ENCODE data around the gene SLC24A4. TPM values are rescaled to one million over a fixed set of nuclear protein-coding genes. Genes with fewer than 3 reads are reported as not detected.

Gene SLC24A4
- total RNA-seq, 2 donors from 2014 or later, result not detected

- Mint-ChIP-seq H3K4me3 (peak overlapping the region; percentile 1 to 49), H3K27ac (peak overlapping the region; percentile 78), H3K27me3 (ENCODE audit: low read depth) (no peaks in the 10 kb centered on the region), H3K4me1 (ENCODE audit: low read depth) (peaks cover 44% of the 10 kb centered on the region), H3K36me3 (ENCODE audit: insufficient read depth in 2 of 2) (peaks cover 4% of the 10 kb centered on the region in 2 donors), H3K9me3 (peaks cover 0 to 4% of the 10 kb centered on the region in 2 donors)
- DNase-seq (no peak), ATAC-seq (replicated peaks in 1 of 2) (no peak)
Measured at GRCh38 chr14:92517761-92518160, 194.8 kb downstream of the SLC24A4 start.

GRCh38 chr14:92519246-92520101 lies 196.5 kb downstream of the SLC24A4 start:
- Mint-ChIP-seq H3K27ac (peak overlapping the region; percentile 88), H3K4me3 (peak overlapping the region; percentile 13 to 51), H3K27me3 (ENCODE audit: low read depth) (no peaks in the 10 kb centered on the region), H3K36me3 (ENCODE audit: insufficient read depth in 2 of 2) (peaks cover 4% of the 10 kb centered on the region in 2 donors), H3K4me1 (ENCODE audit: low read depth) (peaks cover 44% of the 10 kb centered on the region), H3K9me3 (peaks cover 0 to 4% of the 10 kb centered on the region in 2 donors)
- DNase-seq (no peak), ATAC-seq (replicated peaks in 1 of 2) (peak; percentile 18 to 40)

- H3K9me3 Mint-ChIP-seq, result peaks cover 0 to 4% of the 10 kb centered on the region in 2 donors
- peaks cover 50% of the 10 kb centered on the region for H3K4me1 Mint-ChIP-seq (ENCODE audit: low read depth)
- ATAC-seq (replicated peaks in 1 of 2), result peak; percentile 47 to 56
- no peak for DNase-seq
- H3K4me3 Mint-ChIP-seq, result peak overlapping the region in 1 of 2 donors; percentile 44
- H3K27me3 Mint-ChIP-seq (ENCODE audit: low read depth), result no peaks in the 10 kb centered on the region
- peaks cover 4% of the 10 kb centered on the region in 2 donors for H3K36me3 Mint-ChIP-seq (ENCODE audit: insufficient read depth in 2 of 2)
- H3K27ac Mint-ChIP-seq, result no peak overlapping the region
Measured at GRCh38 chr14:92520102-92521057, 197.4 kb downstream of the SLC24A4 start.

- peaks cover 46% of the 10 kb centered on the region for H3K4me1 Mint-ChIP-seq (ENCODE audit: low read depth)
Measured at GRCh38 chr14:92521058-92521415, 198.1 kb downstream of the SLC24A4 start.

DNA sequence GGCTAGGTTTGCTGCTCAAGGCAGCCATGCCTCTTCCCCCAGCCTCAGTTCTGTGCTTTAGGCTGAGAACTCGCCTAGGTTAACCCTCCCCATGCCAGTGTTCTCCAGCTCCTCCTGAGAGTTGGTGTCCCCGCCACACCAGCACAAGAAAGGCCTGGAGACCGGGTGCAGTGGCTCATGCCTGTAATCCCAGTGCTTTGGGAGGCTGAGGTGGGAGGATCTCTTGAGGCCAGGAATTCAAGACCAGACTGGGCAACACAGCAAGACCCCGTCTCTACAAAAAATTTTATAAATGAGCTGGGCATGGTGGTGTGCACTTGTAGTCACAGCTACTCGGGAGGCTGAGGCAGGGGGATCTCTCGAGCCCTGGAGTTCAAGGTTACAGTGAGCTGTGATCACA lies 200.8 kb downstream of the SLC24A4 start:
- Mint-ChIP-seq H3K36me3 (ENCODE audit: insufficient read depth in 2 of 2) (peaks cover 4% of the 10 kb centered on the region in 2 donors), H3K27ac (no peak overlapping the region), H3K9me3 (peaks cover 0 to 4% of the 10 kb centered on the region in 2 donors), H3K4me3 (no peak overlapping the region), H3K27me3 (ENCODE audit: low read depth) (no peaks in the 10 kb centered on the region), H3K4me1 (ENCODE audit: low read depth) (peaks cover 32% of the 10 kb centered on the region)
- no peak for ATAC-seq (replicated peaks in 1 of 2)
- DNase-seq, result no peak

More at GRCh38 chr14:92521058-92521415, 198.1 kb downstream of the SLC24A4 start:
- H3K27ac Mint-ChIP-seq, result no peak overlapping the region
- peaks cover 4% of the 10 kb centered on the region in 2 donors for H3K36me3 Mint-ChIP-seq (ENCODE audit: insufficient read depth in 2 of 2)
- DNase-seq, result no peak
- H3K4me3 Mint-ChIP-seq, result no peak overlapping the region
- ATAC-seq (replicated peaks in 1 of 2), result no peak
- no peaks in the 10 kb centered on the region for H3K27me3 Mint-ChIP-seq (ENCODE audit: low read depth)
- peaks cover 0 to 4% of the 10 kb centered on the region in 2 donors for H3K9me3 Mint-ChIP-seq

DNA sequence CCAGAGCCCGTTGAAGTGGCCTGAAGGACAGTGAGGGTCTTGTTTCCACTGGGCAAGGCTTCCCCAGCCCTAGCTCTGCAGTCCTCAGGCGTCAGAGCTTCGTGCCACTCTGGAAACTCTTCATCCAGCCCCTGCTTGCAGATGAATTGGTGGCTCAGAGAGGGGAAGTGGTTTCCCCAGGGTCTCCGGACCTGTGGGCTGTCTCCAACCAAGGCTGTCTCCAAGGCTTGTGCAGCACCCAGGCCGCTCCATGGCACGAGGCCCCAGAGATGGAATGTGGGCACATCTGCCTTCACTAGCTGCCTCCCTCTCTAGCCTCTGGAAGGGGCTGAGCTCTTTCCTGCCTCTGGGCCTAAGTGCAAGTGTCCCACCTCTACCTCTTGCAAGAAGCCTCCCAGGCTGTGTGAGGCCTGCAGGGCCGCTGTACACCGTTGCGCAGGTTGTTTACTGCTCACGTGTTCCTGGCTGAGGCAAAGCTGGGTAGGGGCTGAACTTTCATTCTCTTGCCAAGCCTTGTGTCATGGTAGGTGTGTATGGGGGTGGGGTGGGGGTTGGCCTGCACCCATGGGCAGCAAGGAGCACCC lies 201.7 kb downstream of the SLC24A4 start:
- DNase-seq, result no peak
- H3K4me1 Mint-ChIP-seq (ENCODE audit: low read depth), result peaks cover 32% of the 10 kb centered on the region
- H3K9me3 Mint-ChIP-seq, result peaks cover 0 to 4% of the 10 kb centered on the region in 2 donors
- H3K27me3 Mint-ChIP-seq (ENCODE audit: low read depth), result no peaks in the 10 kb centered on the region
- no peak overlapping the region for H3K4me3 Mint-ChIP-seq
- H3K36me3 Mint-ChIP-seq (ENCODE audit: insufficient read depth in 2 of 2), result peaks cover 4% of the 10 kb centered on the region in 2 donors
- ATAC-seq (replicated peaks in 1 of 2), result peak in 1 of 2 donors; percentile 29
- H3K27ac Mint-ChIP-seq, result no peak overlapping the region

GRCh38 chr14:92525322-92526095 lies 202.5 kb downstream of the SLC24A4 start:
- Mint-ChIP-seq H3K4me1 (ENCODE audit: low read depth) (peaks cover 40% of the 10 kb centered on the region), H3K27ac (no peak overlapping the region), H3K27me3 (ENCODE audit: low read depth) (no peaks in the 10 kb centered on the region), H3K9me3 (peaks cover 0 to 4% of the 10 kb centered on the region in 2 donors), H3K4me3 (no peak overlapping the region), H3K36me3 (ENCODE audit: insufficient read depth in 2 of 2) (peaks cover 4% of the 10 kb centered on the region in 2 donors)
- DNase-seq (no peak), ATAC-seq (replicated peaks in 1 of 2) (no peak)

DNA sequence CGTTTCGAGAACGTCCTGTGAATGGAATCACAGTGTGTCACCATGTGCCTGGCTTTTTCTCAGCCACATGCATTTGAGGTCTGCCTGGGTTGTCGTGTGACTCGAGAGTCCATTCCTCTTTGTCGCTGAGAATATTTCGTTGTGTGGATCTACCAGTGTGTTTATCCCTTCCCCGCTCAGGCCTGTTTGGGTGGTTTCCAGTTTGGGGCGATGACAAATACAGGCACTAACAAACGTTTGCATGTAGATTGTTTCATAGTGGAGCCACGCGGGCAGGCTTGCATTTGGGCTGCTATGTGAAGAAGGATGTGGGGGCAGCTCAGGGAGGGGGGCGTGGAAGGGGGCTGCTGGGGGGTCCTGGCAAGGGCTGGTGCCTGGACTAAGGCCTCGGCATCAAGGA lies 204.8 kb downstream of the SLC24A4 start:
- peaks cover 57% of the 10 kb centered on the region for H3K4me1 Mint-ChIP-seq (ENCODE audit: low read depth)
- H3K4me3 Mint-ChIP-seq, result peak overlapping the region; percentile 11 to 32

GRCh38 chr14:92528486-92529100 lies 205.6 kb downstream of the SLC24A4 start:
- Mint-ChIP-seq H3K27me3 (ENCODE audit: low read depth) (no peaks in the 10 kb centered on the region), H3K4me3 (no peak overlapping the region), H3K36me3 (ENCODE audit: insufficient read depth in 2 of 2) (no peaks in the 10 kb centered on the region), H3K27ac (no peak overlapping the region), H3K4me1 (ENCODE audit: low read depth) (peaks cover 66% of the 10 kb centered on the region), H3K9me3 (no peaks in the 10 kb centered on the region)
- no peak for ATAC-seq (replicated peaks in 1 of 2)
- no peak for DNase-seq

More for the DNA sequence above, 204.8 kb downstream of the SLC24A4 start:
- Mint-ChIP-seq H3K27ac (peak overlapping the region; percentile 32), H3K36me3 (ENCODE audit: insufficient read depth in 2 of 2) (no peaks in the 10 kb centered on the region), H3K9me3 (no peaks in the 10 kb centered on the region), H3K27me3 (ENCODE audit: low read depth) (no peaks in the 10 kb centered on the region)
- peak in 1 of 2 donors; percentile 44 for DNase-seq
- peak in 1 of 2 donors; percentile 15 for ATAC-seq (replicated peaks in 1 of 2)

GRCh38 chr14:92529903-92530302 lies 206.9 kb downstream of the SLC24A4 start:
- H3K9me3 Mint-ChIP-seq, result no peaks in the 10 kb centered on the region
- ATAC-seq (replicated peaks in 1 of 2), result peak; percentile 44 to 49
- peaks cover 74% of the 10 kb centered on the region for H3K4me1 Mint-ChIP-seq (ENCODE audit: low read depth)
- peak overlapping the region; percentile 94 for H3K27ac Mint-ChIP-seq
- H3K27me3 Mint-ChIP-seq (ENCODE audit: low read depth), result no peaks in the 10 kb centered on the region
- peak overlapping the region; percentile 30 to 77 for H3K4me3 Mint-ChIP-seq
- H3K36me3 Mint-ChIP-seq (ENCODE audit: insufficient read depth in 2 of 2), result no peaks in the 10 kb centered on the region
- DNase-seq, result no peak

DNA sequence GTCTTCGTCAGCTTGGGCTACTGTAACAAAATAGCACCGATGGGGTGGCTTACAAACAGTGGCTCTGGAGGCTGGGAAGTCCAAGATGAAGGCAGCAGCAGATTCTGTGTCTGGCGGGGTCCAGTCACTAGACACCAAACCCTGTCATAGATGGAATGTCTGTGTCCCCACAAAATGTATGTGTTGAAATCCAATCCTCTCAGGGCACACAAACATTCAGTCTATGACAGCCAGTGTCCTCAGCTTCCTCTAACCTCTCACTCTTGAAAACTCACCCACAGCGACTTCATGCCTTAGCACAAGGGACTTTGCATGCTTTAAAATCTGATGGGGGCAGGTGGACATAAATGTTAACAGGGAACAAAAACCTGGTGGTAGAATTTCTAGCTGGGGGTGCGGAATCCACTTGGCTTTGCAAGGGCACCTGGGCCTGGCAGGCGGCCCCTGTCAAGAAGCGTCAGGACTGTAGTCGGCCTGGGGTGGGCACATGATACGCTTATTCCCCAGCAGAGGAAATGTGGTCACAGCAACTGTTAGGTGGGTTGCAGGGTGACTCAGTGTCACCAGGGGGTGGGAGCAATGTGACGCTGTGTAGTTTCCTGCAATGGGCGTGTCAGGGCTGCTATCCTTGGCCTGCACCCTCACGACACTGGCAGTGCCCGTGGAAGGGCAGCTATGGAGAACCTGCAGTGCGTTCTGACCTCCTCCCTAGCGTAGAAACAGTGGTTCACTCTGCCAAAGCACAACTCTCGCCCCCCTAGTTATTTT lies 208.3 kb downstream of the SLC24A4 start:
- Mint-ChIP-seq H3K27ac (peak overlapping the region; percentile 97), H3K4me1 (ENCODE audit: low read depth) (peaks cover 80% of the 10 kb centered on the region), H3K4me3 (peak overlapping the region; percentile 66 to 74), H3K27me3 (ENCODE audit: low read depth) (no peaks in the 10 kb centered on the region), H3K36me3 (ENCODE audit: insufficient read depth in 2 of 2) (no peaks in the 10 kb centered on the region), H3K9me3 (no peaks in the 10 kb centered on the region)
- ATAC-seq (replicated peaks in 1 of 2) (peak; percentile 88 to 91), DNase-seq (peak; percentile 74 to 80)
